CD14-positive monocyte (primary cell): ENCODE measurements around the gene SLC7A10. TPM values are rescaled to one million over a fixed set of nuclear protein-coding genes. Genes with fewer than 3 reads are reported as not detected.

ENCODE experiments used
- DNase-seq, 3 donors: peaks; one replicate each; pipeline ENCODE4 v3.0.0-alpha.2; 2011 to 2022
- H2AFZ ChIP-seq: 2 replicates; pipeline ENCODE4 v1.6.0; 2012; ENCODE audit warnings: mild to moderate bottlenecking, low read depth, low read length, inconsistent platforms; ENCODE audit not compliant: insufficient read depth, poor library complexity, severe bottlenecking
- H3K27ac ChIP-seq, 2 donors: 1 replicate in 1 of 2; 2 replicates in 1 of 2; pipeline ENCODE4 v1.5.1; 2012 to 2013; ENCODE audit warnings: low read length in 2 of 2, control low read depth in 1 of 2, inconsistent platforms in 1 of 2, low read depth in 1 of 2, mild to moderate bottlenecking in 1 of 2
- H3K27me3 ChIP-seq, 2 donors: one replicate each; pipeline versions ENCODE4 v1.6.0 to v1.6.1; 2011 to 2013; ENCODE audit warnings: low read length in 2 of 2; ENCODE audit not compliant: control insufficient read depth in 2 of 2, insufficient read depth in 2 of 2
- H3K36me3 ChIP-seq, 2 donors: replicated peaks in 1 of 2; 1 replicate in 1 of 2; 2 replicates in 1 of 2; pipeline versions ENCODE4 v1.5.1 to v1.6.1; 2012 to 2013; ENCODE audit warnings: low read length in 2 of 2, control low read depth in 1 of 2, inconsistent platforms in 1 of 2, mild to moderate bottlenecking in 1 of 2; ENCODE audit not compliant: insufficient read depth in 2 of 2, control insufficient read depth in 1 of 2
- H3K4me1 ChIP-seq, 2 donors: 1 replicate in 1 of 2; 2 replicates in 1 of 2; pipeline versions ENCODE4 v1.5.1 to v1.6.1; 2012 to 2013; ENCODE audit warnings: low read length in 2 of 2, control low read depth in 1 of 2, inconsistent platforms in 1 of 2, mild to moderate bottlenecking in 1 of 2, moderate library complexity in 1 of 2; ENCODE audit not compliant: insufficient read depth in 2 of 2, control insufficient read depth in 1 of 2
- H3K4me2 ChIP-seq: replicated peaks from 2 replicates; pipeline ENCODE3; 2012; ENCODE audit warnings: low read length, moderate library complexity, mild to moderate bottlenecking; ENCODE audit not compliant: poor library complexity, severe bottlenecking; ENCODE audit errors: extremely low read depth
- H3K4me3 ChIP-seq, 3 experiments: fragments of 200-600 bp in 1 of 3; sonication (generic) in 1 of 3; replicated peaks in 1 of 3; 1 replicate in 2 of 3; 2 replicates in 1 of 3; pipeline ENCODE4 v1.5.1; 2011 to 2013; ENCODE audit warnings: low read length in 3 of 3, mild to moderate bottlenecking in 3 of 3, control low read depth in 2 of 3, low read depth in 2 of 3, inconsistent platforms in 1 of 3, moderate library complexity in 1 of 3
- H3K79me2 ChIP-seq: 2 replicates; pipeline ENCODE4 v1.6.0; 2012; ENCODE audit warnings: mild to moderate bottlenecking, control low read depth, inconsistent platforms, low read length, moderate library complexity; ENCODE audit not compliant: insufficient read depth
- H3K9ac ChIP-seq: 2 replicates; pipeline ENCODE4 v1.6.0; 2017; ENCODE audit warnings: low read length, mild to moderate bottlenecking; ENCODE audit not compliant: insufficient read depth, poor library complexity, severe bottlenecking
- H3K9me3 ChIP-seq, 2 donors: replicated peaks in 1 of 2; 1 replicate in 1 of 2; 2 replicates in 1 of 2; pipeline versions ENCODE4 v1.5.1 to v1.6.1; 2012 to 2013; ENCODE audit warnings: low read length in 2 of 2, control low read depth in 1 of 2; ENCODE audit not compliant: control insufficient read depth in 1 of 2, insufficient read depth in 1 of 2
- H4K20me1 ChIP-seq: 2 replicates; pipeline ENCODE4 v1.6.0; 2012; ENCODE audit warnings: mild to moderate bottlenecking, low read length, control low read depth, moderate library complexity; ENCODE audit not compliant: insufficient read depth
- H3K27ac Mint-ChIP-seq, 7 donors: one replicate each; pipeline ENCODE4 v1.8.0; 2020; ENCODE audit warnings: mild to moderate bottlenecking in 7 of 7, mixed read lengths in 7 of 7, moderate library complexity in 6 of 7, inconsistent platforms in 2 of 7
- H3K27me3 Mint-ChIP-seq, 3 donors: one replicate each; pipeline ENCODE4 v1.8.0; 2021 to 2022; ENCODE audit warnings: low read depth in 3 of 3, mild to moderate bottlenecking in 3 of 3, mixed read lengths in 3 of 3, moderate library complexity in 3 of 3, inconsistent platforms in 1 of 3
- H3K36me3 Mint-ChIP-seq, 2 donors: one replicate each; pipeline ENCODE4 v1.8.0; 2020; ENCODE audit warnings: mixed read lengths in 2 of 2, inconsistent platforms in 1 of 2, mild to moderate bottlenecking in 1 of 2
- H3K4me1 Mint-ChIP-seq: one replicate; pipeline ENCODE4 v1.8.0; 2020; ENCODE audit warnings: mild to moderate bottlenecking, mixed read lengths
- H3K4me3 Mint-ChIP-seq, 2 donors: one replicate each; pipeline ENCODE4 v1.8.0; 2020; ENCODE audit warnings: mild to moderate bottlenecking in 2 of 2, mixed read lengths in 2 of 2, moderate library complexity in 1 of 2
- H3K9me3 Mint-ChIP-seq, 7 donors: one replicate each; pipeline ENCODE4 v1.8.0; 2020 to 2022; ENCODE audit warnings: mixed read lengths in 7 of 7, mild to moderate bottlenecking in 6 of 7, moderate library complexity in 6 of 7, inconsistent platforms in 2 of 7
- WGBS: methylation state at CpG from one replicate; pipeline ENCODE4 v1.1.5; 2013; ENCODE audit warnings: missing lambda C conversion rate; ENCODE audit not compliant: insufficient coverage; 5-methylcytosine and 5-hydroxymethylcytosine counted together
- intact Hi-C, 2 donors: fragments of 100-400 bp; cut with micrococcal nuclease; formaldehyde crosslinking; loops; one replicate each; pipeline versions ENCODE4 v1.15.0 to v1.15.1; 2023
- polyA plus RNA-seq, 3 donors: library from polyadenylated mRNA; depleted of rRNA in 1 of 3; unstranded in 2 of 3; stranded (reverse) in 1 of 3; fragments of 300-500 nt in 2 of 3; fragments of >200 nt in 1 of 3; fragmentation: Illumina TruSeq in 2 of 3; gene quantifications; 1 replicate in 2 of 3; 2 replicates in 1 of 3; pipeline ENCODE4 v1.2.3, GENCODE V29; 2012 to 2021
- TF ChIP-seq, protein P1 (sequence below): fragments of 200-600 bp; IDR thresholded peaks from one replicate; pipeline ENCODE4 v1.8.0; 2022; ENCODE audit warnings: antibody characterized with exemption, mild to moderate bottlenecking

The SLC7A10 gene
- polyA plus RNA-seq, 3 donors: 0.52 TPM; not detected in 2

- Histone ChIP-seq H3K4me3 (peak overlapping the region in 1 of 3 experiments; percentile 87), H3K9ac (no peak overlapping the region), H3K27ac (no peak overlapping the region), H3K4me1 (peaks cover 31 to 56% of the 10 kb centered on the region in 2 donors), H3K36me3 (no peaks in the 10 kb centered on the region), H3K9me3 (no peaks in the 10 kb centered on the region), H3K4me2 (peak overlapping the region; percentile 81), H2AFZ (no peak overlapping the region), H3K27me3 (no peaks in the 10 kb centered on the region), H4K20me1 (no peaks in the 10 kb centered on the region), H3K79me2 (peaks cover 21% of the 10 kb centered on the region)
- DNase-seq: no peak
- Mint-ChIP-seq H3K36me3 (no peaks in the 10 kb centered on the region), H3K4me3 (no peak overlapping the region), H3K9me3 (no peaks in the 10 kb centered on the region), H3K27me3 (no peaks in the 10 kb centered on the region), H3K4me1 (peaks cover 36% of the 10 kb centered on the region), H3K27ac (peak overlapping the region in 1 of 7 donors; percentile 63)
- TF ChIP-seq, protein P1, sequence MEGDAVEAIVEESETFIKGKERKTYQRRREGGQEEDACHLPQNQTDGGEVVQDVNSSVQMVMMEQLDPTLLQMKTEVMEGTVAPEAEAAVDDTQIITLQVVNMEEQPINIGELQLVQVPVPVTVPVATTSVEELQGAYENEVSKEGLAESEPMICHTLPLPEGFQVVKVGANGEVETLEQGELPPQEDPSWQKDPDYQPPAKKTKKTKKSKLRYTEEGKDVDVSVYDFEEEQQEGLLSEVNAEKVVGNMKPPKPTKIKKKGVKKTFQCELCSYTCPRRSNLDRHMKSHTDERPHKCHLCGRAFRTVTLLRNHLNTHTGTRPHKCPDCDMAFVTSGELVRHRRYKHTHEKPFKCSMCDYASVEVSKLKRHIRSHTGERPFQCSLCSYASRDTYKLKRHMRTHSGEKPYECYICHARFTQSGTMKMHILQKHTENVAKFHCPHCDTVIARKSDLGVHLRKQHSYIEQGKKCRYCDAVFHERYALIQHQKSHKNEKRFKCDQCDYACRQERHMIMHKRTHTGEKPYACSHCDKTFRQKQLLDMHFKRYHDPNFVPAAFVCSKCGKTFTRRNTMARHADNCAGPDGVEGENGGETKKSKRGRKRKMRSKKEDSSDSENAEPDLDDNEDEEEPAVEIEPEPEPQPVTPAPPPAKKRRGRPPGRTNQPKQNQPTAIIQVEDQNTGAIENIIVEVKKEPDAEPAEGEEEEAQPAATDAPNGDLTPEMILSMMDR: no peak
- intact Hi-C loops: loop anchor here (5.0 to 10.0 kb wide), 6 partner anchors 72 to 997 kb away; partner anchors contain the start of genes CEBPA (in 1 of the 2), CEBPG (in 1 of the 2), CEP89 (in 1 of the 2) and FAAP24 (in 1 of the 2)
- 74% methylated on average over 9 of the region's 10 CpGs for WGBS
Observed at GRCh38 chr19:33175156-33175782, 50.4 kb downstream of the SLC7A10 start.

DNA sequence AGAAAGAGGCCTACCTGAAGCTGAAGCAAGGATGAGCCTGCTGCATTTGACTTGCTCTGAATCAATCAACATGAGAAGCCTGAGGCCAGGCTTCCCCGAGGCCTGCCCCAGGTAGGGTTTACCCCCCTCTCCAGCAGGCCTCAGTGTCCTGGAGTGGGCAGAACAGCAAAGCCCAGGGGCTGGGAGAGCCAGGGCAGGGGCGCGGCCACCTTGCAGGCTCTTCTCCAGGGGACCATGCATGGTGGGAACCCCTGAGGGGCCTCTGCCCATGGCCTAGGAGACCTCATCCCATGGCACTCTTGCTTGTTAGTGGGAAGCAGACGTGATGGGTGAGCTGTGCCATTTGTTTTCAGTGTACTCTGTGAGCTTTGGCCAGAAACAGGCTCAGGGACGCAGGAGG is 51.5 kb downstream of the SLC7A10 start:
- Mint-ChIP-seq H3K9me3 (no peaks in the 10 kb centered on the region), H3K4me3 (no peak overlapping the region), H3K4me1 (peaks cover 36% of the 10 kb centered on the region), H3K36me3 (no peaks in the 10 kb centered on the region), H3K27me3 (no peaks in the 10 kb centered on the region), H3K27ac (peak overlapping the region in 1 of 7 donors; percentile 10)
- H4K20me1 ChIP-seq: no peaks in the 10 kb centered on the region
- no peak overlapping the region for H3K27ac ChIP-seq
- DNase-seq: no peak
- TF ChIP-seq, protein P1: no peak
- no peak overlapping the region for H3K4me3 ChIP-seq
- peaks cover 21% of the 10 kb centered on the region for H3K79me2 ChIP-seq
- WGBS: 100% methylated on average over 3 of the region's 5 CpGs
- H3K9ac ChIP-seq: no peak overlapping the region
- no peak overlapping the region for H3K4me2 ChIP-seq
- H3K4me1 ChIP-seq: peaks cover 31 to 56% of the 10 kb centered on the region in 2 donors
- no peaks in the 10 kb centered on the region for H3K9me3 ChIP-seq
- H3K36me3 ChIP-seq: no peaks in the 10 kb centered on the region
- intact Hi-C loops: loop anchor here in 1 of 2 donors (10.0 kb wide), 2 partner anchors 131 to 199 kb away; partner anchors contain the start of genes CEBPA, CEP89 and FAAP24
- H2AFZ ChIP-seq: no peak overlapping the region
- H3K27me3 ChIP-seq: no peaks in the 10 kb centered on the region
